Posterior vena cava (tissue), 2 donors: ENCODE measurements around the gene BAZ2A. TPM values are rescaled to one million over a fixed set of nuclear protein-coding genes. Genes with fewer than 3 reads are reported as not detected.

Experiments
- DNase-seq: peaks from one replicate; pipeline ENCODE4 v3.0.0-alpha.2; 2020; ENCODE audit warnings: low spot score
- intact Hi-C, 2 donors: fragments of 100-400 bp; cut with DNase I; formaldehyde crosslinking; loops; one replicate each; pipeline versions ENCODE4 v1.14.1 to v1.14.2; 2022 to 2023
- total RNA-seq, 2 donors: library from RNA; stranded (reverse); fragmentation: NEBNext Ultra II Directional; extraction: Animal tissue kit (Norgen Biotek cat#: 25700); gene quantifications; one replicate each; pipeline ENCODE4 v1.2.1, GENCODE V29; 2021
- donor health status: DM: yes; HTN: yes; CAD: no.
- donor health status: DM: yes; HTN: yes; CAD: no.

BAZ2A gene
- total RNA-seq, 2 donors from 2014 or later: 48.7 to 66.3 TPM

- intact Hi-C loops: no loop called here
- no peak for DNase-seq
These were observed 79.1 kb downstream of the BAZ2A start for GRCh38 chr12:56551070-56551469.

GRCh38 chr12:56546680-56547079, 83.4 kb downstream of the BAZ2A start:
- DNase-seq: no peak
- intact Hi-C loops: no loop called here

Other genes with a start within 250 kb of the BAZ2A start
- 1 to 10 TPM; 4.4 TPM for gene TIMELESS, start 180.9 kb downstream of the BAZ2A start, total RNA-seq
- gene MIP, start 175.7 kb downstream of the BAZ2A start, total RNA-seq: not detected
- 1 to 10 TPM; 1.7 to 2.3 TPM for gene SPRYD4, start 161.7 kb downstream of the BAZ2A start, total RNA-seq
- under 1 TPM; 0.24 to 0.69 TPM for gene GLS2, start 142.2 kb downstream of the BAZ2A start, total RNA-seq
- 10 to 100 TPM; 57.2 to 60.5 TPM for gene RBMS2, start 108.5 kb downstream of the BAZ2A start, total RNA-seq
- 100 to 1,000 TPM; 363 to 368 TPM for gene ATP5F1B, start 15.7 kb upstream of the BAZ2A start, total RNA-seq
- 100 to 1,000 TPM; 132 to 145 TPM for gene PTGES3, start 58.0 kb upstream of the BAZ2A start, total RNA-seq
- gene NACA, start 95.0 kb upstream of the BAZ2A start, total RNA-seq: 100 to 1,000 TPM; 530 to 542 TPM
- 1 to 10 TPM; 3.7 to 4.7 TPM for gene PRIM1, start 122.0 kb upstream of the BAZ2A start, total RNA-seq
- gene HSD17B6, start 133.0 kb upstream of the BAZ2A start, total RNA-seq: 10 to 100 TPM; 34.2 to 34.8 TPM